ENCODE measurements around the gene MAPK8.

GRCh38 chr10:48266528-48266927 lies 39.9 kb upstream of the MAPK8 start:
- TF ChIP-seq CTCF (conservative IDR thresholded peaks at IDR 0.05): no peak
- no peak for TF ChIP-seq EZH2 (IDR thresholded peaks at IDR 0.05; ENCODE audit: low read depth)

Data from PC-9 (cell line).